GM12878 (cell line): Measurements from ENCODE around the gene TSC2.

Source experiments
- CEBPB ChIP-seq, 2 experiments: fragments of 150-350 bp in 1 of 2; IDR thresholded peaks; 2 replicates each; pipeline ENCODE4 v1.6.1; 2012 to 2014; ENCODE audit warnings: low read depth in 2 of 2, low read length in 2 of 2, borderline replicate concordance in 1 of 2, inconsistent platforms in 1 of 2
- CTCF ChIP-seq, 3 experiments: IDR thresholded peaks in 2 of 3; conservative IDR thresholded peaks in 1 of 3; 2 replicates each; pipeline ENCODE4 v1.5.1; 2011; ENCODE audit warnings: low read depth in 3 of 3, low read length in 3 of 3, mild to moderate bottlenecking in 3 of 3, control low read depth in 2 of 3, moderate library complexity in 2 of 3, inconsistent platforms in 1 of 3, mixed read lengths in 1 of 3; ENCODE audit not compliant: control insufficient read depth in 2 of 3, insufficient read depth in 1 of 3; ENCODE audit errors: extremely low read depth in 1 of 3
- E2F4 ChIP-seq: IDR thresholded peaks from 2 replicates; pipeline ENCODE4 v1.6.1; 2012; ENCODE audit warnings: low read depth, low read length, improper control_type of control experiment
- MXI1 ChIP-seq: fragments of 150-350 bp; IDR thresholded peaks from 2 replicates; pipeline ENCODE4 v1.6.1; 2011; ENCODE audit warnings: low read depth, mild to moderate bottlenecking, inconsistent platforms, low read length, improper control_type of control experiment
- NFIC ChIP-seq: IDR thresholded peaks from 2 replicates; pipeline ENCODE4 v1.6.1; 2012; ENCODE audit warnings: low read depth, mild to moderate bottlenecking, inconsistent platforms, low read length, moderate library complexity
- NFYA ChIP-seq: IDR thresholded peaks from 2 replicates; pipeline ENCODE4 v1.6.1; 2011; ENCODE audit warnings: low read depth, mild to moderate bottlenecking, low read length, improper control_type of control experiment, borderline replicate concordance
- POLR2A ChIP-seq: IDR thresholded peaks from 2 replicates; pipeline ENCODE4 v1.6.1; 2011; ENCODE audit warnings: low read depth, mild to moderate bottlenecking, low read length
- POLR2AphosphoS5 ChIP-seq: IDR thresholded peaks from 2 replicates; pipeline ENCODE4 v1.6.1; 2011; ENCODE audit warnings: mild to moderate bottlenecking, low read length, inconsistent platforms
- RB1 ChIP-seq: fragments of 450-650 bp; formaldehyde crosslinking; IDR thresholded peaks from 2 replicates; pipeline ENCODE4 v1.6.1; 2017; ENCODE audit warnings: mild to moderate bottlenecking, borderline replicate concordance
- REST ChIP-seq: IDR thresholded peaks from 2 replicates; pipeline ENCODE4 v1.6.1; 2012; ENCODE audit warnings: mild to moderate bottlenecking, low read depth, low read length
- RFX5 ChIP-seq: IDR thresholded peaks from 2 replicates; pipeline ENCODE4 v1.6.1; 2011; ENCODE audit warnings: low read depth, low read length, improper control_type of control experiment
- SMC3 ChIP-seq: IDR thresholded peaks from 2 replicates; pipeline ENCODE4 v1.6.1; 2011; ENCODE audit warnings: low read length, improper control_type of control experiment, borderline replicate concordance
- ZNF384 ChIP-seq: IDR thresholded peaks from 2 replicates; pipeline ENCODE4 v1.6.1; 2012; ENCODE audit warnings: low read depth, mild to moderate bottlenecking, low read length, improper control_type of control experiment, borderline replicate concordance
- TF ChIP-seq, protein P1 (sequence below): fragments of 450-650 bp; IDR thresholded peaks from 2 replicates; pipeline ENCODE4 v1.6.1; 2014; ENCODE audit warnings: mild to moderate bottlenecking

- TF ChIP-seq POLR2A (0 out of 2 replicates have a peak, but pooled peaks have one; percentile 4), RB1 (no peak), CEBPB (IDR thresholded peaks at IDR 0.05; ENCODE audit: borderline replicate concordance in 1 of 2, low read depth in 2 of 2, low read length in 2 of 2) (no peak), RFX5 (no peak), CTCF (IDR thresholded peaks at IDR 0.05 in 2 of 3, conservative IDR thresholded peaks at IDR 0.05 in 1 of 3; ENCODE audit: control insufficient read depth in 2 of 3, extremely low read depth in 1 of 3, insufficient read depth in 1 of 3, low read depth in 3 of 3, low read length in 3 of 3) (no peak), REST (no peak), ZNF384 (no peak), SMC3 (no peak), MXI1 (no peak), E2F4 (no peak), POLR2AphosphoS5 (no peak), NFYA (no peak), NFIC (no peak)
- TF ChIP-seq, protein P1, sequence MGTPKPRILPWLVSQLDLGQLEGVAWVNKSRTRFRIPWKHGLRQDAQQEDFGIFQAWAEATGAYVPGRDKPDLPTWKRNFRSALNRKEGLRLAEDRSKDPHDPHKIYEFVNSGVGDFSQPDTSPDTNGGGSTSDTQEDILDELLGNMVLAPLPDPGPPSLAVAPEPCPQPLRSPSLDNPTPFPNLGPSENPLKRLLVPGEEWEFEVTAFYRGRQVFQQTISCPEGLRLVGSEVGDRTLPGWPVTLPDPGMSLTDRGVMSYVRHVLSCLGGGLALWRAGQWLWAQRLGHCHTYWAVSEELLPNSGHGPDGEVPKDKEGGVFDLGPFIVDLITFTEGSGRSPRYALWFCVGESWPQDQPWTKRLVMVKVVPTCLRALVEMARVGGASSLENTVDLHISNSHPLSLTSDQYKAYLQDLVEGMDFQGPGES, result no peak
Measured at GRCh38 chr16:2083409-2083808, 35.6 kb downstream of the TSC2 start.
